ENCODE results near the gene FAM117A.

- TF ChIP-seq CTCF (conservative IDR thresholded peaks at IDR 0.05; ENCODE audit: low read depth, low read length) (no peak), EZH2 (IDR thresholded peaks at IDR 0.05; ENCODE audit: borderline replicate concordance, low read depth, low read length, poor library complexity, severe bottlenecking) (no peak)
Measured at GRCh38 chr17:49696233-49696761, 67.6 kb downstream of the FAM117A start.
